ENCODE measurements around the gene ZNF593. TPM values are rescaled to one million over a fixed set of nuclear protein-coding genes. Genes with fewer than 3 reads are reported as not detected.

The ZNF593 gene
- total RNA-seq, 6 experiments from 2014 or later = 33.5 to 46.3 (median 38.7) TPM

- peaks cover 13% of the 10 kb centered on the region for H3K27me3 Mint-ChIP-seq (ENCODE audit: insufficient read depth)
- H3K9me3 Mint-ChIP-seq = no peaks in the 10 kb centered on the region
- no peak overlapping the region for H3K4me3 Mint-ChIP-seq
- H3K36me3 Mint-ChIP-seq (ENCODE audit: low read depth) = no peaks in the 10 kb centered on the region
- DNase-seq = no peak
- no peak for TF ChIP-seq CTCF (IDR thresholded peaks at IDR 0.05)
- no peak overlapping the region for H3K27ac Mint-ChIP-seq
- peaks cover 33% of the 10 kb centered on the region for H3K4me1 Mint-ChIP-seq (ENCODE audit: low read depth)
Observed at GRCh38 chr1:26125382-26125781, 44.3 kb upstream of the ZNF593 start.

- H3K9me3 Mint-ChIP-seq = no peaks in the 10 kb centered on the region
- peaks cover 14% of the 10 kb centered on the region for H3K27me3 Mint-ChIP-seq (ENCODE audit: insufficient read depth)
- H3K4me3 Mint-ChIP-seq = no peak overlapping the region
- no peaks in the 10 kb centered on the region for H3K36me3 Mint-ChIP-seq (ENCODE audit: low read depth)
- H3K4me1 Mint-ChIP-seq (ENCODE audit: low read depth) = peaks cover 33% of the 10 kb centered on the region
- TF ChIP-seq CTCF (IDR thresholded peaks at IDR 0.05) = no peak
- H3K27ac Mint-ChIP-seq = no peak overlapping the region
- DNase-seq = no peak
Observed at GRCh38 chr1:26125946-26126320, 43.8 kb upstream of the ZNF593 start.

- peaks cover 17% of the 10 kb centered on the region for H3K27me3 Mint-ChIP-seq (ENCODE audit: insufficient read depth)
- no peak for DNase-seq
- TF ChIP-seq CTCF (IDR thresholded peaks at IDR 0.05) = no peak
- peaks cover 29% of the 10 kb centered on the region for H3K4me1 Mint-ChIP-seq (ENCODE audit: low read depth)
- no peaks in the 10 kb centered on the region for H3K9me3 Mint-ChIP-seq
- no peak overlapping the region for H3K4me3 Mint-ChIP-seq
- no peak overlapping the region for H3K27ac Mint-ChIP-seq
- no peaks in the 10 kb centered on the region for H3K36me3 Mint-ChIP-seq (ENCODE audit: low read depth)
Observed at GRCh38 chr1:26126321-26127084, 43.2 kb upstream of the ZNF593 start.

- H3K4me1 Mint-ChIP-seq (ENCODE audit: low read depth) = peaks cover 19% of the 10 kb centered on the region
- peaks cover 17% of the 10 kb centered on the region for H3K27me3 Mint-ChIP-seq (ENCODE audit: insufficient read depth)
- H3K4me3 Mint-ChIP-seq = no peak overlapping the region
- no peaks in the 10 kb centered on the region for H3K36me3 Mint-ChIP-seq (ENCODE audit: low read depth)
- no peak for DNase-seq
- TF ChIP-seq CTCF (IDR thresholded peaks at IDR 0.05) = no peak
- no peaks in the 10 kb centered on the region for H3K9me3 Mint-ChIP-seq
- H3K27ac Mint-ChIP-seq = no peak overlapping the region
Observed at GRCh38 chr1:26127235-26128163, 42.2 kb upstream of the ZNF593 start.

- Mint-ChIP-seq H3K9me3 (no peaks in the 10 kb centered on the region), H3K4me1 (ENCODE audit: low read depth) (peaks cover 5% of the 10 kb centered on the region; the same call in 1 of the 2 replicates)
Observed at GRCh38 chr1:26129778-26130177, 39.9 kb upstream of the ZNF593 start.

More at GRCh38 chr1:26129778-26130177, 39.9 kb upstream of the ZNF593 start:
- no peak for TF ChIP-seq CTCF (IDR thresholded peaks at IDR 0.05)
- no peak for DNase-seq
- Mint-ChIP-seq H3K36me3 (ENCODE audit: low read depth) (no peaks in the 10 kb centered on the region), H3K27ac (no peak overlapping the region), H3K27me3 (ENCODE audit: insufficient read depth) (peaks cover 20% of the 10 kb centered on the region), H3K4me3 (no peak overlapping the region)

Measured in HFFc6 (cell line).